ENCODE measurements around the gene LRCOL1.

Gene LRCOL1

GRCh38 chr12:132646850-132647249, 36.5 kb upstream of the LRCOL1 start:
- Histone ChIP-seq H3K4me1 (ENCODE audit: insufficient read depth, low read length) (no peaks in the 10 kb centered on the region), H3K9me3 (ENCODE audit: insufficient read depth, low read depth, low read length) (no peaks in the 10 kb centered on the region), H3K4me3 (ENCODE audit: low read length) (no peak overlapping the region), H3K27ac (ENCODE audit: low read depth, low read length) (no peak overlapping the region), H3K9ac (ENCODE audit: low read depth, low read length) (no peak overlapping the region), H3K27me3 (ENCODE audit: insufficient read depth, low read length) (no peaks in the 10 kb centered on the region), H3K36me3 (ENCODE audit: insufficient read depth, low read length) (peaks cover 92% of the 10 kb centered on the region)
- WGBS: 98% methylated on average over 7 of the region's 7 CpGs

DNA sequence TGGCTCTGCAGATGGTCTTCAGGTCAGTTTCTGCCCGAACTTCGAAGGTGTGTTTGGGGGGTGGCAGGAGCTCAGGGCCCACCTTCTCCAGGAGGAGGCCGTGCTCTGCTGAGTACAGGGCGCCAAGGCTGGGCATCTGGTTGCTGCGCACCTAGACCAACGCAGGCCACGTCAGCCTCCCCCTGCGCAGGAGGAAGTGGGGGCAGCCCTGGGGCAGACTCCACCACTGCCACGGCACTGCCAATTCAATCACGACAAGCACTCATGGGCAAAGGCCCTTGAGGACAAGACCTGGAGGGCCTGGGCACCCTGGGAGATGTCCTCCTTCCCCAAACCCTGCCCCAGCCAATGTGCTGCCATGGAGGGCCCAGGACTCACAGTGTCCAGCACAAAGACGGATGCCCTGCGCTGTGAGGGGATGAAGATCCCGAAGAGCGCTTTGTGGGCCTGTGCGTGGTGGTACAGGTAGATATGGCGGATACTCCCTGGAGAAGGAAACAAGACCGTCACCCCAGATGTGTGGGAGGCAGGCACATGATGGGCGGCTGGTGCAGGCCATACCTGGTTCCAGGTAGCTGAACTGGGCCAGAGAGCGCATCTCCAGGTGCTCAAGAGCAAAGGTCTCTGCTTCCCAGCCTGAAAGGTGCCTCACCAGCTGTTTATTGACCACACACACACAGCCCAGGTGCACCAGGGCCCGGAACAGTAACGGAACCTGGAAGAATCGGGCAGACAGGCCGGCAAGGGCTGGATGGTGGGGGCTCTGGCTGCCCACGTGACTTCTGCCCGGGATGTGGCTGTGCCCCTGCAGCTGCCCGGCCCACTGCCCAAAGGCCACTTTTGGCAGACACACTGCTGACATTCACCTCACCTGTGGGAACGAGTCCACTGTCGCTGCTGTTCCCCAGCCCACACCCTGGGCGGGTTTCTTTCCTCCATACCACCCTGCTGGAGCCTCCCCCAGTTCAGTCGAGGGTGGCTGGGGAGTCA, 32.8 kb upstream of the LRCOL1 start:
- no peaks in the 10 kb centered on the region for H3K27me3 ChIP-seq (ENCODE audit: insufficient read depth, low read length)
- H3K9ac ChIP-seq (ENCODE audit: low read depth, low read length): no peak overlapping the region
- peaks cover 88% of the 10 kb centered on the region for H3K36me3 ChIP-seq (ENCODE audit: insufficient read depth, low read length)
- no peaks in the 10 kb centered on the region for H3K4me1 ChIP-seq (ENCODE audit: insufficient read depth, low read length)
- H3K9me3 ChIP-seq (ENCODE audit: insufficient read depth, low read depth, low read length): no peaks in the 10 kb centered on the region
- WGBS: 97% methylated on average over 30 of the region's 30 CpGs
- H3K4me3 ChIP-seq (ENCODE audit: low read length): no peak overlapping the region
- no peak overlapping the region for H3K27ac ChIP-seq (ENCODE audit: low read depth, low read length)

- Histone ChIP-seq H3K9me3 (ENCODE audit: insufficient read depth, low read depth, low read length) (no peaks in the 10 kb centered on the region), H3K9ac (ENCODE audit: low read depth, low read length) (no peak overlapping the region), H3K27me3 (ENCODE audit: insufficient read depth, low read length) (no peaks in the 10 kb centered on the region), H3K4me1 (ENCODE audit: insufficient read depth, low read length) (no peaks in the 10 kb centered on the region), H3K4me3 (ENCODE audit: low read length) (no peak overlapping the region), H3K27ac (ENCODE audit: low read depth, low read length) (no peak overlapping the region), H3K36me3 (ENCODE audit: insufficient read depth, low read length) (peaks cover 88% of the 10 kb centered on the region)
- 95% methylated on average over 28 of the region's 28 CpGs for WGBS
Observed at GRCh38 chr12:132641811-132642650, 31.6 kb upstream of the LRCOL1 start.

DNA sequence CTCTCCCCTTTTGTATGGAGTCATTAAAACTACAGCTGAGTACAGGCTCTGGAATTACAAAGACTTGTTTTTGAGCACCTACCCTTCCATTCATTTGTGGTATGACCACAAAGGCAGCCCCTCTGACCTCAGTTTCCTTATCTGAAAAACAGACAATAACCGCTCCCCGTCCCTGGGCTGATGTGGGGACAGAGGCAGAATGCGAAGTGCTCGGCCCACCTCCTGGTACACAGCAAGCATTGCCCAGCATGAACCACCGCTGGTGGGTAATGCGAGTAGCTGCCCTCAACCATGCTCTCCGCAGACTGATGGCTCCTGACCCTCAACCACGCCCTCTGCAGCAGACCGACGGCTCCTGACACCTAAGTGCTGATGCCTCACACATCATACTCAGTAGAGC, 30.6 kb upstream of the LRCOL1 start:
- Histone ChIP-seq H3K9me3 (ENCODE audit: insufficient read depth, low read depth, low read length) (no peaks in the 10 kb centered on the region), H3K4me3 (ENCODE audit: low read length) (no peak overlapping the region), H3K9ac (ENCODE audit: low read depth, low read length) (no peak overlapping the region), H3K27me3 (ENCODE audit: insufficient read depth, low read length) (no peaks in the 10 kb centered on the region), H3K27ac (ENCODE audit: low read depth, low read length) (no peak overlapping the region), H3K4me1 (ENCODE audit: insufficient read depth, low read length) (no peaks in the 10 kb centered on the region), H3K36me3 (ENCODE audit: insufficient read depth, low read length) (peaks cover 90% of the 10 kb centered on the region)
- WGBS: 92% methylated on average over 10 of the region's 10 CpGs

GRCh38 chr12:132639956-132640520, 29.7 kb upstream of the LRCOL1 start:
- H3K36me3 ChIP-seq (ENCODE audit: insufficient read depth, low read length): peaks cover 91% of the 10 kb centered on the region
- H3K27me3 ChIP-seq (ENCODE audit: insufficient read depth, low read length): no peaks in the 10 kb centered on the region
- 94% methylated on average over 12 of the region's 12 CpGs for WGBS
- no peaks in the 10 kb centered on the region for H3K4me1 ChIP-seq (ENCODE audit: insufficient read depth, low read length)
- H3K4me3 ChIP-seq (ENCODE audit: low read length): no peak overlapping the region
- H3K9ac ChIP-seq (ENCODE audit: low read depth, low read length): no peak overlapping the region
- H3K9me3 ChIP-seq (ENCODE audit: insufficient read depth, low read depth, low read length): no peaks in the 10 kb centered on the region
- H3K27ac ChIP-seq (ENCODE audit: low read depth, low read length): no peak overlapping the region

- Histone ChIP-seq H3K9ac (ENCODE audit: low read depth, low read length) (no peak overlapping the region), H3K4me1 (ENCODE audit: insufficient read depth, low read length) (no peaks in the 10 kb centered on the region), H3K27me3 (ENCODE audit: insufficient read depth, low read length) (no peaks in the 10 kb centered on the region), H3K4me3 (ENCODE audit: low read length) (no peak overlapping the region), H3K27ac (ENCODE audit: low read depth, low read length) (no peak overlapping the region), H3K9me3 (ENCODE audit: insufficient read depth, low read depth, low read length) (no peaks in the 10 kb centered on the region), H3K36me3 (ENCODE audit: insufficient read depth, low read length) (peaks cover 96% of the 10 kb centered on the region)
- WGBS: 90% methylated on average over 25 of the region's 25 CpGs
Observed at GRCh38 chr12:132638541-132639408, 28.4 kb upstream of the LRCOL1 start.

DNA sequence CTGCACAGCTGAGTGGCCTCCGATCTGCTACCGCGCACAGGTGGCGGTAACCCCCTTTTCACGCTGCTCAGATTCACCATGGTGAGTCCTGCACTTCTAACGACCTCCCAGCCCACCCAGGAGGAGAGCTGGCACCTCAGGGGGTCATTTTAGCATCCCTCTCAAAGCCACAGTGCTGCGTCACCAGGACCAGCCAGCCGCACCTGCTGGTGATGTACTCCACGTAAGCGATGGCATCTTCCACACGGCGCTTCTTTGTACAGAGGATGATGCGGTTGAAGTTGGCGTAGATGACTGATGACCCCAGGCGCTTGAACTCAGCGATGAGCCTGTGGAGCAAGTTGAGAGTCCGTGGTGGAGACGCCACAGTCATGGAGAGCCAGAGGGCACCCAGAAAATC, 27.4 kb upstream of the LRCOL1 start:
- H3K4me3 ChIP-seq (ENCODE audit: low read length): no peak overlapping the region
- no peak overlapping the region for H3K9ac ChIP-seq (ENCODE audit: low read depth, low read length)
- H3K36me3 ChIP-seq (ENCODE audit: insufficient read depth, low read length): peaks cover 95% of the 10 kb centered on the region
- H3K27me3 ChIP-seq (ENCODE audit: insufficient read depth, low read length): no peaks in the 10 kb centered on the region
- no peaks in the 10 kb centered on the region for H3K4me1 ChIP-seq (ENCODE audit: insufficient read depth, low read length)
- H3K9me3 ChIP-seq (ENCODE audit: insufficient read depth, low read depth, low read length): no peaks in the 10 kb centered on the region
- H3K27ac ChIP-seq (ENCODE audit: low read depth, low read length): no peak overlapping the region
- WGBS: 92% methylated on average over 18 of the region's 18 CpGs

DNA sequence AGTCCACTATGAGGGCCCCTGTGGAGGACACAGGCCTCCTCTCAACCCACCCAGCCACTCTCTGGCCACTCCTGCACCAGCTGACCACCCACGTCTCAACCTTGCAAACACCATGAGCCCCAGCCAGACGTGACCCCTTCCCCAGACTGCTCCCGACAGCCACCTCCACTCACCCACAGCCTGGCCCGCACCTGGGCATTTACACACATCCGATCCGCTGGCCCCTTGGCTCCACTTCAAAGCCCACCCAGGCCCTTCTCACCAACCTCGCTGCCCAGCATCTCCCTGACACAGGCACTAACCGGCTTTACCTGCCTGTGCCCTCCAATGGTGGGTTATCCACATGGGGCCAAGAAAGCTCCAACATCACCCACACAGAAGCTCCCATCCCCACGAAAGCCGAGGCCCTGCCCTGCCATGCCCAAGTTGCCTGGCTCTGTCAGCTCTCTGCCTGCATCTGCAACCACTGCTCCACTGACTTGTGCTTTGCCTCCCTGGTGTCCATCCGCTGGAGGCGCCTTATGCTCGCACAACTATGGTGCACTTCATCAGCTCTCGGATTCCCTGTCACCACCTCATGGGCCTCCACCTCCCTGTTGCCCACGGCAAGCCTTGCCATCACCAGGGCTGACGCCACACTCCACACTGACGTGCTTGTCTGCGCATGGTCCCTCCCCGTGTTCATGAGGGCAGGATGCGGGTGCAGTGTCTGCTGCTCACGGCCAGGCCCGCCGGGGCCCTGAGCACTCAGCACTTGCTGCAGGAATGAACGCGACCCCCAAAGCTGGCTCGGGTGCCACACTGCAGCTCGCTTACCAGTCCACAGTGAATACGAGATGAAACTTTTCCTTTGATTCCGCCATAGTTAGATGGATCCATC, 24.9 kb upstream of the LRCOL1 start:
- Histone ChIP-seq H3K27ac (ENCODE audit: low read depth, low read length) (no peak overlapping the region), H3K4me3 (ENCODE audit: low read length) (no peak overlapping the region), H3K9me3 (ENCODE audit: insufficient read depth, low read depth, low read length) (no peaks in the 10 kb centered on the region), H3K9ac (ENCODE audit: low read depth, low read length) (no peak overlapping the region), H3K4me1 (ENCODE audit: insufficient read depth, low read length) (no peaks in the 10 kb centered on the region), H3K27me3 (ENCODE audit: insufficient read depth, low read length) (no peaks in the 10 kb centered on the region), H3K36me3 (ENCODE audit: insufficient read depth, low read length) (peaks cover 95% of the 10 kb centered on the region)
- 93% methylated on average over 29 of the region's 29 CpGs for whole genome bisulfite sequencing

- Histone ChIP-seq H3K27me3 (ENCODE audit: insufficient read depth, low read length) (no peaks in the 10 kb centered on the region), H3K9ac (ENCODE audit: low read depth, low read length) (no peak overlapping the region), H3K9me3 (ENCODE audit: insufficient read depth, low read depth, low read length) (no peaks in the 10 kb centered on the region), H3K27ac (ENCODE audit: low read depth, low read length) (no peak overlapping the region), H3K36me3 (ENCODE audit: insufficient read depth, low read length) (peaks cover 99% of the 10 kb centered on the region), H3K4me1 (ENCODE audit: insufficient read depth, low read length) (no peaks in the 10 kb centered on the region), H3K4me3 (ENCODE audit: low read length) (no peak overlapping the region)
- 93% methylated on average over 21 of the region's 21 CpGs for WGBS
Observed at GRCh38 chr12:132634411-132634990, 24.1 kb upstream of the LRCOL1 start.

Measured in HUES64 (cell line).